Hematopoietic multipotent progenitor cell treated with erythropoietin and hydrocortisone succinate and interleukin-3 and kit ligand, for 15 days (in vitro differentiated cells): ENCODE results near the gene TRIM68.

Experiments
- DNase-seq: peaks from one replicate; pipeline ENCODE4 v3.0.0-alpha.2; 2015; ENCODE audit warnings: low spot score

TRIM68 gene, protein sequence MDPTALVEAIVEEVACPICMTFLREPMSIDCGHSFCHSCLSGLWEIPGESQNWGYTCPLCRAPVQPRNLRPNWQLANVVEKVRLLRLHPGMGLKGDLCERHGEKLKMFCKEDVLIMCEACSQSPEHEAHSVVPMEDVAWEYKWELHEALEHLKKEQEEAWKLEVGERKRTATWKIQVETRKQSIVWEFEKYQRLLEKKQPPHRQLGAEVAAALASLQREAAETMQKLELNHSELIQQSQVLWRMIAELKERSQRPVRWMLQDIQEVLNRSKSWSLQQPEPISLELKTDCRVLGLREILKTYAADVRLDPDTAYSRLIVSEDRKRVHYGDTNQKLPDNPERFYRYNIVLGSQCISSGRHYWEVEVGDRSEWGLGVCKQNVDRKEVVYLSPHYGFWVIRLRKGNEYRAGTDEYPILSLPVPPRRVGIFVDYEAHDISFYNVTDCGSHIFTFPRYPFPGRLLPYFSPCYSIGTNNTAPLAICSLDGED

DNA sequence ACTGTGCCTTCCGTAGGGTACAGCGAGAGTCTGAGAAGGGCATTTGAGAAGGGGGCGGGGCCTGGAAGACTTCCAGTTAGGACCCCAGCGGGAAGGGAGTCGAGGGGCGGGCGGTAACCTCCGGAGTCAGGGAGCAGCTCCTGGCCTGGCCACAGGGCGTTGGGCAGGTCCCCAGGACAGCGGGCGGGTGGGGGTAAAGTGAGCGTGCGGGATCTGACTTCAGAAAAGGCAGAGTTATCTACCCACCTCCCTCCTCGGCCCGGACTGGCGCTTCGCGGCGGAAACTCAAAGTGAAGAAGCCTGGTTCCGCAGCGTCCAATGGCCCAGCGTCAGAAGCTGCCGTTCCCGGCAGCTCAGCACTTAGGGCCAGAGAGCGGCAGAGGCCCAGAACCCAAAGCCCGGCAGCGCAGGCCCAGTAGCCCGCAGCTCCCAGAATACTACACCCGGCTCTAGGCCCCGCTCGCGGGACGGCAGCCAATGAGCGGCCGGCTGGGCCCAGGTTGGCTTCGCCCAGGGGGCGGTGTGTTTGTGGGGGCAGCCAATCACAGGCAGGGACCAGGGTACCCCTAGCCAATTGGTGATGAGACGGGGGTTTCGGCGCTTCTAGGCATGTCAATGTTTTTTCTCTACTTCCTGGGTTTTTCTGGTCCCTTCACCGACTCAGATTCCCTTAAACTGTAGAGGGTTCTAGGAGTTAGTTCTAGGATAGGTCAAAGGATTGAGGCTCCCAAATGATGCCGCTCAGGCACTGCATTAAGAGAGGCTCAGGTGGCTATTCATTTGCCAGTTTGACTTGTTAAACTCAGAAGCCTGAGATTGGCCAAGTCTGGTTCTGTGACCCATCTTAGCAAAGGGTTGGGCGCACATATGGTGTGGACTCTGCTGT lies at the start of gene TRIM68:
TRIM68 (minus strand) TSS at position 451 of the 886 bp plus-strand sequence. CDS start 2,727 bp downstream, outside the sequence.
- peak; percentile 93 for DNase-seq

DNA sequence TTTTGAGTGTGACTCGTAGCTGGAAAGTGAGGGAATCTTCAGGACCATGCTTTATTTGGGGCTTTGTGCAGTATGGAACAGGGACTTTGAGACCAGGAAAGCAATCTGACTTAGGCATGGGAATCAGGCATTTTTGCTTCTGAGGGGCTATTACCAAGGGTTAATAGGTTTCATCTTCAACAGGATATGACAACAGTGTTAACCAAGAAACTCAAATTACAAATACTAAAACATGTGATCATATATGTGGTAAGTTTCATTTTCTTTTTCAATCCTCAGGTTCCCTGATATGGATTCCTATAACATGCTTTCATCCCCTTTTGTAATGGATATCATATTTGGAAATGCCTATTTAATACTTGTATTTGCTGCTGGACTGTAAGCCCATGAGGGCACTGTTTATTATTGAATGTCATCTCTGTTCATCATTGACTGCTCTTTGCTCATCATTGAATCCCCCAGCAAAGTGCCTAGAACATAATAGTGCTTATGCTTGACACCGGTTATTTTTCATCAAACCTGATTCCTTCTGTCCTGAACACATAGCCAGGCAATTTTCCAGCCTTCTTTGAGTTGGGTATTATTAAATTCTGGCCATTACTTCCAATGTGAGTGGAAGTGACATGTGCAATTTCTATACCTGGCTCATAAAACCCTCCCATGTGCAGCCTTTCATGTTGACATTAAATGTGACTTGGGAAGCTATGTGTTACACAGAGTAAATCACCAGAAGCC lies 46.8 kb upstream of the TRIM68 start:
- no peak for DNase-seq

DNA sequence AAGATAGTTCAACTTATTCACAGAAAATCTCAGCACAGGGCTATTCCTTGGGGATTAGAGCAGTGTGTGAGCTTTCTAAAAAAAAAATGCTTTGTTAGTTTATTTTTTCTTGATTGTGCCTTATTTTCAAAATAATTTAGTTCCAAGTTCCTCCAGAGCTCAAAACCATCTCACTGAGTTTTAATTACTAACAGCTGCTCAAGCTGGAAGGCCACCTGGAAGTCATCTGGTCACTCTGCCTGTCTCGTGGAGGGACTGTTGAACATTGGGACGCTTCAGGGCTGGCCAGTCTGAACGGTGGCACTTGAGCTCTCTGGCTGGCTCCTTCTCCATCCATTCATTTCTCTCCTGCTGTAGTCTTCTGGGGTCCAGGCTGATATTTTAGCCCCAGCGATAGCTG lies 39.7 kb upstream of the TRIM68 start:
- no peak for DNase-seq

DNA sequence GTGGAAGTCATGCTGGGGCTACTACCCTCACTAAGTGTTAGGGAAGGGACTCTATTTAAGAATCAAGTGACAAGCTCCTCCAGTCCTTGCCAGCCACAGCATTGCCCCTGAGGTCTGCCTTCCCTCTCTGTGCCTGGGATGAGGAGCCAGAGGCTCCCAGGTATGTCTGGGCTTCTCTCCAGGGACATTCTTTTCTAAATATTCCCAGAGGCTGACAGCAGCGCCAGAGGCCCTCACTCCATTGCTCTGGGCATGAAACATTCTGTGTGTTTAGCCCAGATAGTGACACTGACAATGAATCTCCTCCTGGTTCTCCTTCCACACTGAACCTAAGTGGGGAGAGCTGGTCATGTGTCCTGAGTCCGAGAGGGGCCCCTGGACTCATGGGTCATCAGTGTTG lies 37.9 kb upstream of the TRIM68 start:
- DNase-seq, result no peak

GRCh38 chr11:4644233-4644632 lies 36.2 kb upstream of the TRIM68 start:
- no peak for DNase-seq

DNA sequence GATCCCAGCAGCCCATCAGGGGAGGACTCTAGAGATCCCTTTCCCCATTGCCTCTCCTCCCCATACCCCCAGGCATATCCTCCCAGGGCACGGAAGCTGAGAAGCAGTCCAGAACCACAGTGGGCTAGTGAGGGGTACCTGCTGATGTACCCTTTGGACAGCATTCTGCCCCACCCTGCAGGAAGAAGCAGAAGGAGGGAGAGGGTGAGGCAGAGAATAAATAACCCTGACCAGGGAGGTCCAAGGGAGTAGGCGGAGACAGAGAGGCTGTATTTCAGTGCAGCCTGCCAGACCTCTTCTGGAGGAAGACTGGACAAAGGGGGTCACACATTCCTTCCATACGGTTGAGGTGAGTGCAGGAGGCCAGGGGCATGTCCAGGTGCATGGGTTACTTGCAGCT lies 35.7 kb upstream of the TRIM68 start, which contains the start of gene OR51E1:
OR51E1 (plus strand) TSS at position 301 of the 400 bp plus-strand sequence. CDS start 8,545 bp downstream, outside the sequence.
- DNase-seq, result no peak

GRCh38 chr11:4643076-4643475 lies 35.0 kb upstream of the TRIM68 start:
- DNase-seq, result no peak

GRCh38 chr11:4642043-4642442 lies 34.0 kb upstream of the TRIM68 start:
- DNase-seq, result no peak

DNA sequence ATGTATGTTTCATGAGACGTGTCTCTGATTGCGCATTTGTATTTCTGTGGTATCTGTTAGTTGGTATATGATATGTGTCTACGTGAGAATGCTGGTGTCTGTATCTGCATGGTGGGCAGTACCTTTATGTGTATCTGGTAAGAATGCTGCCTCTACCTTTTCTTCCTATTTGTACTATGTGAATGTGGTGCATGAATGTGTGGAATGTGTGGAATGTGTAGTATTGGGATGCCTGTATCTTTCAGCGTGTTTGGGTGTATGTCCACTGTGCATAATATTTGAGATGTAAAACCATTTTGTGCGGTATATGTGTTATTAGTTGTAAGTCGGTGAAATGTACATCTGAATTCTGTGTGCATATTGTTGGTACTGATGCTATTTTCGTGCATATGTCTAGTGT lies 33.5 kb upstream of the TRIM68 start:
- no peak for DNase-seq

DNA sequence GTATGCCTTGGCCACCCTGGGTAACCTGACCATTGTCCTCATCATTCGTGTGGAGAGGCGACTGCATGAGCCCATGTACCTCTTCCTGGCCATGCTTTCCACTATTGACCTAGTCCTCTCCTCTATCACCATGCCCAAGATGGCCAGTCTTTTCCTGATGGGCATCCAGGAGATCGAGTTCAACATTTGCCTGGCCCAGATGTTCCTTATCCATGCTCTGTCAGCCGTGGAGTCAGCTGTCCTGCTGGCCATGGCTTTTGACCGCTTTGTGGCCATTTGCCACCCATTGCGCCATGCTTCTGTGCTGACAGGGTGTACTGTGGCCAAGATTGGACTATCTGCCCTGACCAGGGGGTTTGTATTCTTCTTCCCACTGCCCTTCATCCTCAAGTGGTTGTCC lies 31.9 kb upstream of the TRIM68 start:
- DNase-seq, result no peak

DNA sequence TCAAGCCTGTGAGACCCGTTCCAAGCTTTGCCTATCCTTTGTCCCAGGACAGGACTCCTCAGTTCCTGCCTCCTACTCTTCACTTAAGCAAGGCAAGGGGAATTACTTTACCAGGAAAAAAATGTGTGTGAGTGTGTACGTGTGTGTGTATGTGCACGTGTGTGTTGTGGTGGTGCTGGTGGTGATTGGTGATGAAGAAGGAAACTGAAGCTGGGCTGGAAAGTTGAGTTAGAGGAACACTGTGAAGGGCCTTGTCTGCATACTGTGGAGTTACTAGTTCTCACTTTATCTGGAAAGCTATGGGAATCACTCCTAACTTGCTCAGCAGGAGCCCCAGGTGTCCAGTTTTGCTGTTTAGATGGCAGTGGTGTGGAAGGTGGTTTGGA lies 29.6 kb upstream of the TRIM68 start:
- DNase-seq, result no peak

- peak; percentile 65 for DNase-seq
Measured at GRCh38 chr11:4636962-4637661, 29.1 kb upstream of the TRIM68 start, which contains the start of gene OR51D1. Gene OR51D1 (plus strand): TSS chr11:4637477. CDS start chr11:4639791, 2,314 bp downstream.

DNA sequence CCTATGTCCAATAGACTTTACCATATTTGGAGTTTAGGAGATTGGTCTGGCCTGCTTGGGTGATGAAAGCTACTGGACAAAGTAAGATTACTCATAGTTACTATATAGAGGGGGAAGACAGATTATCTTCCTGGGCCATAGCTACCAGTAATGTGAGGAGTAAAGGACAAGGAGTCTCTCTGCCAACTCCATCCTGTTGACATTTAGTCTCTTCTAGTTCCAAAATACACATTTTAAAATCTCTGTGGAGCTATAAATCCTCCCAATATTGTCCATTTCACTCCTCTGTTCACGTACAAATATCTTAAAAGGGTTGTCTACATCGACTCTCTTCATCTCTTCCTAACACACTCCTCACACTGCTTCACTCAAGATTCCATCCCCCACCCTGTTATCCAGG lies 28.1 kb upstream of the TRIM68 start:
- DNase-seq, result no peak

DNA sequence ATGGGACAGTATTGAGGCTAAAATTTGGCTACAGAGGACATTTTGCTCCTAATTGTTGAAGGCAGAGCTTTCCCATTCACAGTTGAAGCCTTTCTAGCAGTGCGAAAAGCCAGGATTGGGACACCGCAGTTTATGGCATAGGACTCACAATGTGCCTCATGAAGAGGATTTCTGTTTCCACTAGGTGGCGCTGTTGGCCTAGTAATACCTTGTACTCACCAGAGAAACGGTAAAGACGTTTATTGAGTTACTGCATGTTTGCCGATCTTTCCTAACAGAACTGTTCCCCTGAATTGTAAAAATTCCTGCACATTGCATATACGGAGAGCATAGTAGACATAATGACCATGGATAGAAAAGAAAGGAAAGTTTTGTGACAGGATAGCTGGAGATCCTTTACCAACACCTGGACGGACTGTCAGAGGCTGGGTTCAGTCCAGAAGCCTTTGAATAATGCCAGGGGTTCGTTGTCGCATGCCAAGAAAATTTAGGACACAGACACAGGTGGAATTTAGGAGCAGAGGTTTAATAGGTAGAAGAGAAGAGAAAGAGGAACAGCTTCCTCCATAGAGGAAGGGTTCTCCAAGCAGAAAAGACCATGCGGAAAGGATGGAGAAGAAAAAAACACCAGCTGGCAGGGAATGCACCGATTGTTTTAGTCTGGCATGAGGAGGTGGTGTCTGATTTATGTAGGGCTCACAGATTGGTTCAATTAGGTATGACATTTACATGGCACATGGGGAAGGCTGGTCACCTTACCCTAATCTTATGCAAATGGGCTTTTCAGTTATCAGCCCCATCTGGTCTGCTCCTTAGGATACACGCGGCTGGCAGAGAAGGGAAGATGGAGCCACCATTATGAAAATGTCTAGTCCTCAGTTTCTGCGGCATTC lies 18.4 kb upstream of the TRIM68 start:
- peak; percentile 79 for DNase-seq

DNA sequence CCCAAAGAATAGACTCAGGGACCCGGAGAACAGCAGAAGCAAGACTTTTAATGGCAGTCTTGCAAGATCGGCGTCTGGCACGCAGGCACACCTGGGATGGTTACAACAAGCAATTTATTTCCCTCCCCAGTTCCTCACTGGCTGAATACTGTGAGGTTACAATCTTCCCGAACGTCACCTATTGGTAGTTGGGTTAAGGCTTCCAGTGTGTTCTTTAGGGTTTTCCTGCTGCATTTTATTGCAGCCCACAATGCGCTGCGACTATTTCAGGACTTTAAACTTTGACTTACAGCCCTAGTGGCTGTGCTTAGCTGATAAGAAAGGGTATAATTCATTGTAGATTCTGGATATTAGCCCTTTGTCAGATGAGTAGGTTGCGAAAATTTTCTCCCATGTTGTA lies 11.5 kb upstream of the TRIM68 start:
- no peak for DNase-seq

DNA sequence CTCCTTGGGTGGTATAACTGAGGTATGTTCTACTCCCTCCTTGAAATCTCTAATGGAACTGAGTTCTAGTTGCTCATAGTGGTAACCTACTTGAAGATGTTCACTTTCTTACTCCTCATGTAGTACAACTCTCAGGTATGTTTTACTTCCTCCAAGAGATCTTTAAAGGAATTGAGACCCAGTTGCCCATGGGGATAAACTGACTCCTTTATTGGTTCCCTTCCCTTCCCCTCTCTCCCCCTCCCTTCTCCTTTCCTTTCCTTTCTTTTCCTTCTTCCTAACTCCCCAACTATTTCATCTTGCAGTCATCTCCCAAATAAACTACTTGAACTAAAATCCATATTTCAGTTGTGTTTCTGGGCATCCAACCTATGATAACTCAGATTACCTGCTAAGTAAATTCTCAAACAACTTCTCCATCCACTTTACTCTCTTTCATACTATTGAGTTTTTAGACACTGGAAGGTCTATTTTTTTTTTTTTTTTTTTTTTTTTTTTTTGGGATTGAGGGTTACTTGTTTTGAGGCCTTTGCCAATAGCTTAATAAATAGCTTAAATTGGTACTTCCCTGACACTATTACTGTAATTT lies 7.9 kb upstream of the TRIM68 start:
- DNase-seq, result no peak

- DNase-seq, result no peak
Measured at GRCh38 chr11:4611986-4612385, 4.0 kb upstream of the TRIM68 start.

GRCh38 chr11:4610258-4610935 lies 2.4 kb upstream of the TRIM68 start:
- no peak for DNase-seq

GRCh38 chr11:4607096-4607495 lies 935 bp downstream of the TRIM68 start:
- no peak for DNase-seq
